Measurements from ENCODE around the gene ETNK2. TPM values are rescaled to one million over a fixed set of nuclear protein-coding genes. Genes with fewer than 3 reads are reported as not detected.

Gene ETNK2
- total RNA-seq, 1 experiment from 2014 or later: 44.3 TPM

- H3K27me3 ChIP-seq (ENCODE audit: control insufficient read depth, insufficient read depth, low read length): peaks cover 41% of the 10 kb centered on the region
- no peak for DNase-seq
These were observed 37.3 kb upstream of the ETNK2 start for GRCh38 chr1:204188959-204189639.

GRCh38 chr1:204186597-204186996 is 34.8 kb upstream of the ETNK2 start:
- no peak for DNase-seq
- Histone ChIP-seq H3K36me3 (replicated peaks; ENCODE audit: control insufficient read depth, insufficient read depth, low read length) (no peaks in the 10 kb centered on the region), H3K4me3 (ENCODE audit: insufficient read depth, low read depth, low read length) (no peak overlapping the region), H3K27me3 (ENCODE audit: control insufficient read depth, insufficient read depth, low read length) (peaks cover 36% of the 10 kb centered on the region)

More at GRCh38 chr1:204188959-204189639, 37.3 kb upstream of the ETNK2 start:
- no peak overlapping the region for H3K4me3 ChIP-seq (ENCODE audit: insufficient read depth, low read depth, low read length)
- no peaks in the 10 kb centered on the region for H3K36me3 ChIP-seq (replicated peaks; ENCODE audit: control insufficient read depth, insufficient read depth, low read length)

DNA sequence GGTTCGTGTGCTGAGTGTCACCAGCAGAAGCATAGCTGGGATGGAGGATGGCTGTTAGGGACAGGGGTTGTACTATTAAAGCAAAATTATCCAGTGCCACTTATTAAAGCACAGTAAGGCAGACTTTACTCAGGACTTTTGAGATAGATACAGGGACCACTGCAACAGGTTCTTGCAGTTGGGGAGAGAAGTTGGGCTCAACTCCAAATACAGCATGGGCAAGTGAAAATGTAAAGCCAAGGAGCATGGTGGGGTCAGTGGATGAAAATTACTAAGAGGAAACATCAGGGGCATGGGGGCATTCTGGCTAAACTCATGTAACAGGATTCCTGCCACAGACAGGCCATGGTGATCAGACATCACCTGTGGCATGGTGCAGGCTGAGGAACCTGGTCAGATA is 29.3 kb upstream of the ETNK2 start:
- Histone ChIP-seq H3K4me3 (ENCODE audit: insufficient read depth, low read depth, low read length) (no peak overlapping the region), H3K36me3 (replicated peaks; ENCODE audit: control insufficient read depth, insufficient read depth, low read length) (no peaks in the 10 kb centered on the region), H3K27me3 (ENCODE audit: control insufficient read depth, insufficient read depth, low read length) (peaks cover 4% of the 10 kb centered on the region; the same call in 1 of the 2 replicates)
- DNase-seq: no peak

GRCh38 chr1:204180133-204180532 is 28.3 kb upstream of the ETNK2 start:
- no peak for DNase-seq
- no peaks in the 10 kb centered on the region for H3K36me3 ChIP-seq (replicated peaks; ENCODE audit: control insufficient read depth, insufficient read depth, low read length)
- no peak overlapping the region for H3K4me3 ChIP-seq (ENCODE audit: insufficient read depth, low read depth, low read length)

DNA sequence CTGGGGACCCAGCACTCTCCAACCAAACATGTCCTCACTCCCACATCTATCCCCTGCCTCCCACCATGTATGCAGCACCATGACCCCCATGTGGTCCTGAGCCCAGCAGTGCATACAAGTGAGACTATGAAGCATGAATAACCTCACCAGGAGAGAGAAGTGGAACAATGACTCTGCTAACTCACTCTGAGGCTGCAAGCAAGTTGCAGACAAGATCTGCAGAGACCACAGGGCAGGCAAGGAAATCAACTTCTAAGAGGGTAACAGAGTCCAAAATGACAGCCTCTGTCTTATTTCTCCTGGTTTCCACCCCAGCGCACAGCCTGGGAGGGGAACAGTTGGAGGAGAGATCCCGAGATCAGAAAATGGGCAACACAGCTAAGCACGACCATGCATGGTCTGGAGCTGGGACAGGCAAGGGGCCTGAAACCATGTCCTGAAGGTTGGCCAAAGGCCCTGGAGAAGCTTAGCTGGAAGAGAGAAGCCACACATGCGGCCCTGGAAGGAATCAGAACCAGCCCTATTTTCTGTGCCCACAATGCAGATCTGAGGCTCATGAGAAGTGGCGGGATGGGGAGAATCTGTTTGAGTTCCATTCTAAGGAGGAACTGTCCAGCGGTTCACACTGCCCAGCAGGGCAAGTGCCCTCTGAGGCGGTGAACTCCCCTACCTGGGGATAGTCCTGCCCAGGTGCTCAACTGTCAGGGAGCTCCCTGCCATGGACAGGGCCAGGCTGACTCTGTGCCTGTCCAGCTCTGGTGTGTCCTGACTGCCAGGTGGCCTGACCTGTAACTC is 26.8 kb upstream of the ETNK2 start:
- Histone ChIP-seq H3K27me3 (ENCODE audit: control insufficient read depth, insufficient read depth, low read length) (peaks cover 4% of the 10 kb centered on the region; the same call in 1 of the 2 replicates), H3K36me3 (replicated peaks; ENCODE audit: control insufficient read depth, insufficient read depth, low read length) (no peaks in the 10 kb centered on the region), H3K4me3 (ENCODE audit: insufficient read depth, low read depth, low read length) (no peak overlapping the region)
- no peak for DNase-seq

More at GRCh38 chr1:204180133-204180532, 28.3 kb upstream of the ETNK2 start:
- H3K27me3 ChIP-seq (ENCODE audit: control insufficient read depth, insufficient read depth, low read length): peaks cover 4% of the 10 kb centered on the region; the same call in 1 of the 2 replicates

- no peak overlapping the region for H3K4me3 ChIP-seq (ENCODE audit: insufficient read depth, low read depth, low read length)
- DNase-seq: no peak
- H3K27me3 ChIP-seq (ENCODE audit: control insufficient read depth, insufficient read depth, low read length): peaks cover 4% of the 10 kb centered on the region; the same call in 1 of the 2 replicates
- H3K36me3 ChIP-seq (replicated peaks; ENCODE audit: control insufficient read depth, insufficient read depth, low read length): no peaks in the 10 kb centered on the region
These were observed 25.3 kb upstream of the ETNK2 start for GRCh38 chr1:204177133-204177532.

GRCh38 chr1:204176049-204176448 is 24.2 kb upstream of the ETNK2 start:
- Histone ChIP-seq H3K36me3 (replicated peaks; ENCODE audit: control insufficient read depth, insufficient read depth, low read length) (no peaks in the 10 kb centered on the region), H3K27me3 (ENCODE audit: control insufficient read depth, insufficient read depth, low read length) (peaks cover 4% of the 10 kb centered on the region; the same call in 1 of the 2 replicates), H3K4me3 (ENCODE audit: insufficient read depth, low read depth, low read length) (no peak overlapping the region)
- no peak for DNase-seq

DNA sequence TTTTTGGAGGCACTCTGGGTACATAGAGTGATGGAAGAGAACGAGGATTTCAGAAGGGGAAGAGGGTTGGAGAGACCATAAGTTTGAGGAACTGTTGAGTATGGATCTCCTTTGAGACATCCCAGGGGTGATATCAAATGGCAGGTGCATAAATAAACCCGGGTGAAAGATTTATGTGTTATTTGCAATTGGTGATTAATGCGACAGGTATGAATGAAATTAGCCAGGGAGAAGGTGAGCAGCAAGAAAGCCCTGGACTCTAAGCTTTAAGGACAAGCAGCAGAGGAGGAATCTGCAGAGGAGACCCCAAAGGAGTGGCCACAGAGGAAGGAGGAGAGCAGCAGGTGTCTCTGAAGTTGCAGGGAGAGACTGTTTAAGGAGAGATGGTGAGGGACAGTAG is 23.1 kb upstream of the ETNK2 start:
- DNase-seq: no peak

DNA sequence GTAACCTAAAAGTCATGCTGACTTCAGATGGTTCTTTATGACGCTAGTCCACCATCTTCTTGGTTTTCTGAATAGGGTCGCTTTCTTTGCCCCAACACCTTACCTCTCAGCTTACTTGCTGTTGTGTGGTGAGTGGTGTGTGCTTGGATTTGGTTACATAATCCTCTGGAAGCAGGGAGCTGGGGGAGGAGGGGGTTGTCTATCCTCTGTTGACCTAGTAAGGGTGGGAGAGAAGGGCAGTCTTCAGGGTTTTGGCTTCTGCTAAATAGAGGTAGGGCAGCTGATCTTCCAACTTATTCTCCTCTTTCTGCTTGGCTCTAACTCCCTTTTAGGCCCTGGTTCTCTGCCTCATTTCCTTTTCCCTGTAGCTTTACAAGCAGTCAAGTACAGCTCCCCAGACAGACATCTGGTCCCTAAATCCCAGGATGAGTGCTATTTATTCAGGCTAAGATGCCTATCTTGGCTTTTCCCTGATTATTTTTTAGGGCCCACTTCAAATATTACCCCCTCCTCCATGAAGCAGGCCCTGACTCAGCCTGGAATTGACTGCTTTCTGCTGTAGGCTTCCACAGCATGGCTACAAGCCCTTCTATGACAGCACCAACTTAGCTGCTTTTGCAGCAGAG is 20.7 kb upstream of the ETNK2 start:
- no peak for DNase-seq
- Histone ChIP-seq H3K27me3 (ENCODE audit: control insufficient read depth, insufficient read depth, low read length) (peaks cover 3% of the 10 kb centered on the region; the same call in 1 of the 2 replicates), H3K4me3 (ENCODE audit: insufficient read depth, low read depth, low read length) (no peak overlapping the region), H3K36me3 (replicated peaks; ENCODE audit: control insufficient read depth, insufficient read depth, low read length) (no peaks in the 10 kb centered on the region)

More for the DNA sequence above, 23.1 kb upstream of the ETNK2 start:
- no peak overlapping the region for H3K4me3 ChIP-seq (ENCODE audit: insufficient read depth, low read depth, low read length)
- H3K36me3 ChIP-seq (replicated peaks; ENCODE audit: control insufficient read depth, insufficient read depth, low read length): no peaks in the 10 kb centered on the region
- H3K27me3 ChIP-seq (ENCODE audit: control insufficient read depth, insufficient read depth, low read length): peaks cover 4% of the 10 kb centered on the region; the same call in 1 of the 2 replicates

DNA sequence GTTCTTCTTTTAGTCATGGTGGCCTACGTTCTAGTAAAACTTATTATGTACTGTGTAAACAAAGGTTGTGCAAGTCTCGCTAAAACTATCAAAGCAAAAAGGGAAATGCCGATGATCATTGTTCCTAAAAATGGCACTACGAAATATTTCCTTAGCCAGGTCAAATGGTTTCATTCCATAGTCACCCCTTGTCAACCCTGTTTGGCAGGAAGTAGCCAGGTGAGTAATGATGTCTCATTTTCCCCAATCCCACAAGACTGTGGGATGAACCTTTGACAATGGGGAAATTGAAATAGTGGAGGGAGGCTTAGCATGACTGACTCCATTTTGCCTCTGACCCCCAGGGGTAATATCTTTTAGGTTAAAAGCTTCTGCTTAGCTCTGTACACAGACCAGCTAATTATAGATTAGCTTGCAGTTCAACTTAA is 19.9 kb upstream of the ETNK2 start:
- peaks cover 2% of the 10 kb centered on the region; the same call in 1 of the 2 replicates for H3K27me3 ChIP-seq (ENCODE audit: control insufficient read depth, insufficient read depth, low read length)

DNA sequence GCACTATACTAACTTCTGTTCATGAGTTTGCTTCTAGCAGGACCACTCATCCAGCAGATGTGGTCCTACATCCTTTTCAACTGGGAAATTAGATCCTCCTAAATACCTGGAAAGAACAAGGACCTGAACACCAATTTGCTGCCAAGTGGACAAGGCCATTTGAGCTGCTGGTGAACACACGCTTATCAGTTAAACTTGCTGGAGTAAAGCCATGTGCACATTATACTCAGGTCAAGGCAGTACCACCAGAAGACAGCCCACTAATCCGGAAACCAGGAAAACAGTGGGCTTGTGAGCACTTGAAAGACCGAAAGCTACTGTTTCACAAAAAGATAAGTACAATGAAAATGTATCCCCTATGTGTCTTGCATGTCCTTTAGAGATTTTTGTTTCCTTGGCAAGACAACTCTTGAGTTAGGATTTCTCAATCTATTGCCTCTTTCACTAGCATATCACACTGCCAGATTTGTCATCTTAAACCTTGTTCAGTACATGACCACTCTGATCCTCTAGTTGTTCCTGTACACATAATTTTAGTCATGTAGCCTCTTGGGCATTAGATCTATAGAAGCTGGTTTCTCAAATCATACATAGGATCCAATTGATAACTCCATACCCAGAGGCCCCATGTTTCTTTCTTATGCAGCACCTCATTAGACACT is 18.8 kb upstream of the ETNK2 start:
- no peak overlapping the region for H3K4me3 ChIP-seq (ENCODE audit: insufficient read depth, low read depth, low read length)
- no peaks in the 10 kb centered on the region; the same call in 1 of the 2 replicates for H3K27me3 ChIP-seq (ENCODE audit: control insufficient read depth, insufficient read depth, low read length)
- DNase-seq: no peak
- no peaks in the 10 kb centered on the region for H3K36me3 ChIP-seq (replicated peaks; ENCODE audit: control insufficient read depth, insufficient read depth, low read length)

More for the DNA sequence above, 19.9 kb upstream of the ETNK2 start:
- H3K4me3 ChIP-seq (ENCODE audit: insufficient read depth, low read depth, low read length): no peak overlapping the region
- DNase-seq: no peak
- no peaks in the 10 kb centered on the region for H3K36me3 ChIP-seq (replicated peaks; ENCODE audit: control insufficient read depth, insufficient read depth, low read length)

DNA sequence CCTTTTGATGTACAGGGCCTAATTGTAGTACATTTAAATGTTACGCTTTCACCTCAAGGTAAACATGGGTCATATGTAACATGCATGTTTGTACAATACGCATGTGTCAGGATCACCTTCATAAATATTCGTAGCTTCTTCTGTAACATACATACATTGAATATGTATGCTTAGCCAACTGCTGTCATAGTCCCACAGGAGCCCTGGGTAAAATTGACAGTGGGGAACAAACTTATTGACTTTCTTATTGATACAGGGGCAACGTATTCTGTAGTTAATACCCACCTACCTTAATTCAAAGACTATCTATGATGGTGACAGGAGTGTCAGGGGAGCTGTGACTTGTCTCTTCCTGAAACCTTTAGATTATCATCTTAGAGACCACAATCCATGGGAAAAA is 18.0 kb upstream of the ETNK2 start:
- Histone ChIP-seq H3K4me3 (ENCODE audit: insufficient read depth, low read depth, low read length) (no peak overlapping the region), H3K27me3 (ENCODE audit: control insufficient read depth, insufficient read depth, low read length) (no peaks in the 10 kb centered on the region; the same call in 1 of the 2 replicates), H3K36me3 (replicated peaks; ENCODE audit: control insufficient read depth, insufficient read depth, low read length) (no peaks in the 10 kb centered on the region)
- DNase-seq: no peak

GRCh38 chr1:204167730-204168129 is 15.9 kb upstream of the ETNK2 start:
- H3K27me3 ChIP-seq (ENCODE audit: control insufficient read depth, insufficient read depth, low read length): no peaks in the 10 kb centered on the region; the same call in 1 of the 2 replicates
- H3K4me3 ChIP-seq (ENCODE audit: insufficient read depth, low read depth, low read length): no peak overlapping the region
- H3K36me3 ChIP-seq (replicated peaks; ENCODE audit: control insufficient read depth, insufficient read depth, low read length): no peaks in the 10 kb centered on the region
- DNase-seq: no peak

GRCh38 chr1:204166219-204166618 is 14.4 kb upstream of the ETNK2 start, which contains the start of gene REN:
Gene REN, minus strand, starts transcription at chr1:204166337. Its CDS starts 44 bp downstream, at chr1:204166293.
- Histone ChIP-seq H3K27me3 (ENCODE audit: control insufficient read depth, insufficient read depth, low read length) (no peaks in the 10 kb centered on the region; the same call in 1 of the 2 replicates), H3K36me3 (replicated peaks; ENCODE audit: control insufficient read depth, insufficient read depth, low read length) (no peaks in the 10 kb centered on the region), H3K4me3 (ENCODE audit: insufficient read depth, low read depth, low read length) (no peak within 1 kb of the TSS)
- DNase-seq: no peak
